GM06990 (cell line): ENCODE data around the gene GUCD1.

ENCODE experiments used
- DNase-seq: peaks from one replicate; pipeline ENCODE4 v3.0.0-alpha.2; 2011; ENCODE audit not compliant: insufficient read length; ENCODE audit errors: extremely low read depth
- H3K27me3 ChIP-seq: replicated peaks from 2 replicates; pipeline ENCODE4 v1.6.0; 2011; ENCODE audit warnings: low read length; ENCODE audit not compliant: control insufficient read depth, insufficient read depth
- H3K36me3 ChIP-seq: 2 replicates; pipeline ENCODE4 v1.5.1; 2011; ENCODE audit warnings: low read length; ENCODE audit not compliant: control insufficient read depth, insufficient read depth
- H3K4me3 ChIP-seq: replicated peaks from 2 replicates; pipeline ENCODE4 v1.5.1; 2011; ENCODE audit warnings: low read depth, mild to moderate bottlenecking, control low read depth, low read length
- CTCF ChIP-seq: IDR thresholded peaks from 2 replicates; pipeline ENCODE4 v1.5.1; 2011; ENCODE audit warnings: low read length, control low read depth, mild to moderate bottlenecking, inconsistent platforms; ENCODE audit not compliant: insufficient read depth, poor library complexity, severe bottlenecking

The GUCD1 gene

GRCh38 chr22:24580276-24580675 is 25.3 kb upstream of the GUCD1 start:
- no peak for DNase-seq
- TF ChIP-seq CTCF: no peak
- no peaks in the 10 kb centered on the region for H3K27me3 ChIP-seq

GRCh38 chr22:24579258-24579601 is 24.3 kb upstream of the GUCD1 start:
- peaks cover 2% of the 10 kb centered on the region for H3K36me3 ChIP-seq
- no peaks in the 10 kb centered on the region for H3K27me3 ChIP-seq
- TF ChIP-seq CTCF: no peak
- no peak for DNase-seq
- no peak overlapping the region for H3K4me3 ChIP-seq

More at GRCh38 chr22:24580276-24580675, 25.3 kb upstream of the GUCD1 start:
- Histone ChIP-seq H3K36me3 (peaks cover 2% of the 10 kb centered on the region), H3K4me3 (no peak overlapping the region)

- H3K27me3 ChIP-seq: no peaks in the 10 kb centered on the region
- no peak for TF ChIP-seq CTCF
- H3K4me3 ChIP-seq: no peak overlapping the region
- H3K36me3 ChIP-seq: peaks cover 2% of the 10 kb centered on the region
- no peak for DNase-seq
Observed at GRCh38 chr22:24578355-24579257, 23.7 kb upstream of the GUCD1 start.

- DNase-seq: no peak
- H3K36me3 ChIP-seq: peaks cover 7% of the 10 kb centered on the region
- TF ChIP-seq CTCF: no peak
- no peak overlapping the region for H3K4me3 ChIP-seq
- no peaks in the 10 kb centered on the region for H3K27me3 ChIP-seq
Observed at GRCh38 chr22:24576778-24577177, 21.8 kb upstream of the GUCD1 start.

GRCh38 chr22:24571266-24571665 is 16.3 kb upstream of the GUCD1 start:
- no peak overlapping the region for H3K4me3 ChIP-seq
- no peak for TF ChIP-seq CTCF
- DNase-seq: no peak
- no peaks in the 10 kb centered on the region for H3K27me3 ChIP-seq
- H3K36me3 ChIP-seq: peaks cover 25% of the 10 kb centered on the region
